HepG2 (cell line): ENCODE results near the gene TBX19. TPM values are rescaled to one million over a fixed set of nuclear protein-coding genes. Genes with fewer than 3 reads are reported as not detected.

Source experiments
- ATAC-seq: fragments of 200-7000 bp; cut with Tn5 transposase; 3 replicates; pipeline ENCODE4 v1.9.1; 2020; ENCODE audit warnings: mild to moderate bottlenecking, moderate library complexity
- BruUV-seq: library from RNA; stranded (reverse); fragments of 400-500 nt; replicated peaks from 2 replicates; lab custom pipeline; 2021; lab: Mats Ljungman, UMichigan
- CTCF ChIA-PET: fragments of 300-600 bp; formaldehyde crosslinking; extraction: SDS; loops from one replicate; lab custom pipeline; 2021; ENCODE audit warnings: low total read pairs, inconsistent platforms, low intra/inter-chr PET ratio; lab: Yijun Ruan, JAX
- POLR2A ChIA-PET: fragments of 350-600 bp; sonication (Branson Sonifier 250); formaldehyde crosslinking; loops from one replicate; lab custom pipeline; 2020; ENCODE audit warnings: antibody characterized with exemption, inconsistent platforms; lab: Yijun Ruan, JAX
- DNase-seq: peaks from one replicate; pipeline ENCODE4 v3.0.0-alpha.2; 2015; ENCODE audit warnings: low spot score
- FAIRE-seq: peaks from 3 replicates; lab custom pipeline; 2011; peaks lifted over from hg19 to GRCh38; lab: Jason Lieb, UNC
- H2AFZ ChIP-seq: one replicate; pipeline ENCODE4 v1.6.1; 2011; ENCODE audit warnings: low read length, inconsistent platforms
- H3K27ac ChIP-seq: fragments of 300-600 bp; 3 replicates; pipeline ENCODE4 v1.8.0; 2011; ENCODE audit warnings: mixed run types, mild to moderate bottlenecking, mixed read lengths, low read length, inconsistent platforms; ENCODE audit not compliant: insufficient read depth; ENCODE audit errors: extremely low read length
- H3K27me3 ChIP-seq, 2 experiments: fragments of 200-600 bp in 1 of 2; 2 replicates in 1 of 2; 3 replicates in 1 of 2; pipeline versions ENCODE4 v1.6.0 to v1.8.0; 2011; ENCODE audit warnings: low read length in 2 of 2, mild to moderate bottlenecking in 2 of 2, moderate library complexity in 2 of 2, inconsistent platforms in 1 of 2; ENCODE audit not compliant: insufficient read depth in 2 of 2, control insufficient read depth in 1 of 2
- H3K36me3 ChIP-seq, 2 experiments: fragments of 200-600 bp in 1 of 2; replicated peaks in 1 of 2; 2 replicates in 1 of 2; 3 replicates in 1 of 2; pipeline versions ENCODE4 v1.5.1 to v1.8.0; 2011; ENCODE audit warnings: low read length in 2 of 2, inconsistent platforms in 1 of 2; ENCODE audit not compliant: insufficient read depth in 2 of 2, control insufficient read depth in 1 of 2
- H3K4me1 ChIP-seq: 2 replicates; pipeline ENCODE4 v1.5.1; 2012; ENCODE audit warnings: low read length, inconsistent platforms; ENCODE audit not compliant: insufficient read depth
- H3K4me2 ChIP-seq: 2 replicates; pipeline ENCODE4 v1.6.0; 2011; ENCODE audit warnings: low read depth, low read length, inconsistent platforms
- H3K4me3 ChIP-seq, 3 experiments: fragments of 200-600 bp in 1 of 3; sonication (generic), shearing (Covaris generic) in 1 of 3; replicated peaks in 1 of 3; 2 replicates each; pipeline ENCODE4 v1.5.1; 2011 to 2016; ENCODE audit warnings: low read length in 3 of 3, inconsistent platforms in 2 of 3, low read depth in 2 of 3, mild to moderate bottlenecking in 2 of 3, control low read depth in 1 of 3, mixed read lengths in 1 of 3; ENCODE audit not compliant: insufficient read depth in 1 of 3
- H3K79me2 ChIP-seq: one replicate; pipeline ENCODE4 v1.6.1; 2011; ENCODE audit warnings: low read length, inconsistent platforms; ENCODE audit not compliant: insufficient read depth
- H3K9ac ChIP-seq: 2 replicates; pipeline ENCODE4 v1.6.0; 2011; ENCODE audit warnings: mild to moderate bottlenecking, low read depth, low read length, inconsistent platforms; ENCODE audit not compliant: insufficient read depth
- H3K9me3 ChIP-seq: 2 replicates; pipeline ENCODE4 v1.5.1; 2012; ENCODE audit warnings: mild to moderate bottlenecking, low read length
- H4K20me1 ChIP-seq: 2 replicates; pipeline ENCODE4 v1.6.0; 2011; ENCODE audit warnings: inconsistent platforms, mild to moderate bottlenecking, low read length, moderate library complexity; ENCODE audit not compliant: insufficient read depth
- MAFF ChIP-seq: IDR thresholded peaks from 2 replicates; pipeline ENCODE4 v1.6.1; 2011; ENCODE audit warnings: low read depth, low read length, improper control_type of control experiment
- MAFK ChIP-seq, 2 experiments: IDR thresholded peaks in 1 of 2; conservative IDR thresholded peaks in 1 of 2; 2 replicates each; pipeline ENCODE4 v1.6.1; 2011; ENCODE audit warnings: improper control_type of control experiment in 2 of 2, low read length in 2 of 2
- ZKSCAN1 ChIP-seq: fragments of 150-350 bp; IDR thresholded peaks from 2 replicates; pipeline ENCODE4 v1.6.1; 2014; ENCODE audit warnings: low read length
- WGBS: methylation state at CpG from one replicate; pipeline ENCODE4 v1.1.6; 2017; ENCODE audit warnings: low lambda C conversion rate; 5-methylcytosine and 5-hydroxymethylcytosine counted together
- in situ Hi-C: cut with HindIII; loops from 2 replicates; pipeline ENCODE4 v1.10.0; 2017; ENCODE audit warnings: low pct_unique_long_range_greater_than_20kb; ENCODE audit not compliant: extremely low pct_ligation_motif_present
- intact Hi-C: fragments of 100-400 bp; cut with micrococcal nuclease; formaldehyde crosslinking; loops from one replicate; pipeline ENCODE4 v1.10.0; 2022; ENCODE audit not compliant: unreplicated experiment
- polyA plus RNA-seq, 8 experiments: library from polyadenylated mRNA; depleted of rRNA in 3 of 8; stranded (reverse) in 7 of 8; unstranded in 1 of 8; fragments of >200 nt; fragmentation: Illumina TruSeq in 4 of 8; extraction: Trizol in 4 of 8; gene quantifications; 2 replicates each; pipeline versions ENCODE4 v1.2.1 to v1.2.3, GENCODE V29; 2011 to 2016; ENCODE audit warnings: low read depth in 4 of 8, missing spikeins in 1 of 8, mixed read lengths in 1 of 8; ENCODE audit not compliant: insufficient read depth in 1 of 8
- total RNA-seq, 5 experiments: library from RNA; depleted of rRNA; stranded (reverse); fragments of >200 nt; fragmentation: Illumina TruSeq; extraction: Trizol; gene quantifications; 2 replicates each; pipeline ENCODE4 v1.2.3, GENCODE V29; 2016; ENCODE audit warnings: low read depth in 1 of 5
- TF ChIP-seq, protein P1 (sequence below): sonication (generic); formaldehyde crosslinking; IDR thresholded peaks from 2 replicates; pipeline ENCODE4 v1.9.0; 2021; ENCODE audit warnings: mild to moderate bottlenecking, missing genetic modification reagents

The TBX19 gene
- total and polyA plus RNA-seq, 2 of the 13 experiments (the other 11 are each of a cell fraction or from before 2014, with no cell fraction given), result 0.31 to 1.4 TPM

DNA sequence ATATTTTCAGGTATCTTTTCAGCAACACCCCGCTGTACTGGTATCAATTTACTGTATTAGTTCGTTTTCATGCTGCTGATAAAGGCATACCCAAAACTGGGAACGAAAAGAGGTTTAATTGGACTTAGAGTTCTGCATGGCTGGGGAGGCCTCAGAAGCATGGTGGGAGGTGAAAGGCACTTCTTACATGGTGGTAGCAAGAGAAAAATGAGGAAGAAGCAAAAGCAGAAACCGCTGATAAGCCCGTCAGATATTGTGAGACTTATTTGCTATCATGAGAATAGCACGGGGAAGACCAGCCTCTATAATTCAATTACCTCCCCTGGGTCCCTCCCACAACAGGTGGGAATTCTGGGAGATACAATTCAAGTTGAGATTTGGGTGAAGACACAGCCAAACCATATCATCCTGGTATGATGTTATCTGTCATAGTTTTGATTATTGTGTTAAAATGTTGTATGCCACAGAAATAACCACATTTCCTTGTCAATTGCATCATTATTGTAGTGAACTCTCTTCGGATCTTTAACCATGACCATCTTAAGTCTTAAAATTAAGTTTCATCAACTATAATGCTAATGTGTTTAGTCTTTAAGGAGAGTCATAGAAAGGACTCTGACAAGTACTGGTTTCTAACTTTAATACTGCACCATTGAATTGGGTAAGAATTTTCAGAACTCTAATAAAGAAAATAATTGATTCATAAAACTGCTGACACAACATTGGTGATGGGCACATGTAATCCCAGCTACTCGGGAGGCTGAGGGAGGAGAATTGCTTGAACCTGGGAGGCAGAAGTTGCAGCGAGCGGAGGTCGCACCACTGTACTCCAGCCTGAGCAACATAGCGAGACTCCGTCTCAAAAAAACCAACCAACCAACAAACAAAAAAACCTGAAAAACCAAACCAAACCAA is 58.2 kb downstream of the TBX19 start:
- ChIA-PET CTCF (no interaction called here), POLR2A (no interaction called here)
- ATAC-seq, result no peak

More for the DNA sequence above, 58.2 kb downstream of the TBX19 start:
- H3K27ac ChIP-seq, result no peak overlapping the region
- H3K4me3 ChIP-seq, result no peak overlapping the region
- no peaks in the 10 kb centered on the region for H4K20me1 ChIP-seq
- no peak overlapping the region for H2AFZ ChIP-seq
- intact Hi-C loops (no loop called here), in situ Hi-C loops (no loop called here)
- H3K4me1 ChIP-seq, result peaks cover 10% of the 10 kb centered on the region
- FAIRE-seq (no peak), DNase-seq (no peak)
- WGBS, result 54% methylated on average over 13 of the region's 13 CpGs
- H3K27me3 ChIP-seq, result peaks cover 0 to 3% of the 10 kb centered on the region in 2 experiments; a peak in 2 of 5 replicates
- TF ChIP-seq, protein P1, sequence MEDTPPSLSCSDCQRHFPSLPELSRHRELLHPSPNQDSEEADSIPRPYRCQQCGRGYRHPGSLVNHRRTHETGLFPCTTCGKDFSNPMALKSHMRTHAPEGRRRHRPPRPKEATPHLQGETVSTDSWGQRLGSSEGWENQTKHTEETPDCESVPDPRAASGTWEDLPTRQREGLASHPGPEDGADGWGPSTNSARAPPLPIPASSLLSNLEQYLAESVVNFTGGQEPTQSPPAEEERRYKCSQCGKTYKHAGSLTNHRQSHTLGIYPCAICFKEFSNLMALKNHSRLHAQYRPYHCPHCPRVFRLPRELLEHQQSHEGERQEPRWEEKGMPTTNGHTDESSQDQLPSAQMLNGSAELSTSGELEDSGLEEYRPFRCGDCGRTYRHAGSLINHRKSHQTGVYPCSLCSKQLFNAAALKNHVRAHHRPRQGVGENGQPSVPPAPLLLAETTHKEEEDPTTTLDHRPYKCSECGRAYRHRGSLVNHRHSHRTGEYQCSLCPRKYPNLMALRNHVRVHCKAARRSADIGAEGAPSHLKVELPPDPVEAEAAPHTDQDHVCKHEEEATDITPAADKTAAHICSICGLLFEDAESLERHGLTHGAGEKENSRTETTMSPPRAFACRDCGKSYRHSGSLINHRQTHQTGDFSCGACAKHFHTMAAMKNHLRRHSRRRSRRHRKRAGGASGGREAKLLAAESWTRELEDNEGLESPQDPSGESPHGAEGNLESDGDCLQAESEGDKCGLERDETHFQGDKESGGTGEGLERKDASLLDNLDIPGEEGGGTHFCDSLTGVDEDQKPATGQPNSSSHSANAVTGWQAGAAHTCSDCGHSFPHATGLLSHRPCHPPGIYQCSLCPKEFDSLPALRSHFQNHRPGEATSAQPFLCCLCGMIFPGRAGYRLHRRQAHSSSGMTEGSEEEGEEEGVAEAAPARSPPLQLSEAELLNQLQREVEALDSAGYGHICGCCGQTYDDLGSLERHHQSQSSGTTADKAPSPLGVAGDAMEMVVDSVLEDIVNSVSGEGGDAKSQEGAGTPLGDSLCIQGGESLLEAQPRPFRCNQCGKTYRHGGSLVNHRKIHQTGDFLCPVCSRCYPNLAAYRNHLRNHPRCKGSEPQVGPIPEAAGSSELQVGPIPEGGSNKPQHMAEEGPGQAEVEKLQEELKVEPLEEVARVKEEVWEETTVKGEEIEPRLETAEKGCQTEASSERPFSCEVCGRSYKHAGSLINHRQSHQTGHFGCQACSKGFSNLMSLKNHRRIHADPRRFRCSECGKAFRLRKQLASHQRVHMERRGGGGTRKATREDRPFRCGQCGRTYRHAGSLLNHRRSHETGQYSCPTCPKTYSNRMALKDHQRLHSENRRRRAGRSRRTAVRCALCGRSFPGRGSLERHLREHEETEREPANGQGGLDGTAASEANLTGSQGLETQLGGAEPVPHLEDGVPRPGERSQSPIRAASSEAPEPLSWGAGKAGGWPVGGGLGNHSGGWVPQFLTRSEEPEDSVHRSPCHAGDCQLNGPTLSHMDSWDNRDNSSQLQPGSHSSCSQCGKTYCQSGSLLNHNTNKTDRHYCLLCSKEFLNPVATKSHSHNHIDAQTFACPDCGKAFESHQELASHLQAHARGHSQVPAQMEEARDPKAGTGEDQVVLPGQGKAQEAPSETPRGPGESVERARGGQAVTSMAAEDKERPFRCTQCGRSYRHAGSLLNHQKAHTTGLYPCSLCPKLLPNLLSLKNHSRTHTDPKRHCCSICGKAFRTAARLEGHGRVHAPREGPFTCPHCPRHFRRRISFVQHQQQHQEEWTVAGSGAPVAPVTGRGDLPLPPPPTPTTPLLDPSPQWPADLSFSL (CRISPR knock-in tag), result no peak
- TF ChIP-seq MAFK (conservative IDR thresholded peaks at IDR 0.05 in 1 of 2, IDR thresholded peaks at IDR 0.05 in 1 of 2; ENCODE audit: low read length in 2 of 2) (peak; percentile 21 to 66; a peak in 3 of 4 replicates), MAFF (0 out of 2 replicates have a peak, but pooled peaks have one; percentile 17), ZKSCAN1 (no peak)
- no peak overlapping the region for H3K4me2 ChIP-seq
- H3K36me3 ChIP-seq, result no peaks in the 10 kb centered on the region
- H3K79me2 ChIP-seq, result no peaks in the 10 kb centered on the region
- no peaks in the 10 kb centered on the region for H3K9me3 ChIP-seq
- no TSS peak for BruUV-seq
- H3K9ac ChIP-seq, result no peak overlapping the region
